NCI-H1417 treated with DMSO at 0.1 percent for 48 hours (cell line): ENCODE data around the gene FAM227B.
"Not testable (repeated sequence)": the region's sequence is repeated elsewhere in the genome, so short reads cannot be mapped to it uniquely, and the experiment has no call there.

Source experiments
- DNase-seq: peaks from one replicate; lab custom pipeline; 2025; lab: John Stamatoyannopoulos, UW

FAM227B gene

GRCh38 chr15:49372366-49372765 is 248.3 kb downstream of the FAM227B start:
- no peak for DNase-seq

GRCh38 chr15:49370782-49371181 is 249.8 kb downstream of the FAM227B start:
- no peak for DNase-seq

GRCh38 chr15:49366496-49366895 is 254.1 kb downstream of the FAM227B start:
- no peak for DNase-seq

DNA sequence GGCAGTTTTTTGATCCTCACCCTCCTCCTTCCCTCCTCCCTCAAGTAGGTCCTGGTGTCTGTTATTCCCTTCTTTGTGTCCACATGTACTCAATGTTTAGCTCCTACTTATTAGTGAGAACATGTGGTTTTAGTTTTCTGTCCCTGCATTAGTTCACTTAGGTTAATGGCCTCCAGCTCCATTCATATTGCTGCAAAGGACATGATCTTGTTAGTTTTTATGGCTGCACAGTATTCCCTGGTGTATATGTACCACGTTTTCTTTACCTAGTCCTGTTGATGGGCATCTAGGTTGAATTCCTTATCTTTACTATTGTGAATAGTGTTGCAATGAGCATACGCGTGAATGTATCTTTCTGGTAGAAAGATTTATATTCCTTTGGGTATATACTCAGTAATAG is 259.2 kb downstream of the FAM227B start:
- DNase-seq = no peak

GRCh38 chr15:49354439-49354838 is 266.2 kb downstream of the FAM227B start:
- not testable (repeated sequence) for DNase-seq

DNA sequence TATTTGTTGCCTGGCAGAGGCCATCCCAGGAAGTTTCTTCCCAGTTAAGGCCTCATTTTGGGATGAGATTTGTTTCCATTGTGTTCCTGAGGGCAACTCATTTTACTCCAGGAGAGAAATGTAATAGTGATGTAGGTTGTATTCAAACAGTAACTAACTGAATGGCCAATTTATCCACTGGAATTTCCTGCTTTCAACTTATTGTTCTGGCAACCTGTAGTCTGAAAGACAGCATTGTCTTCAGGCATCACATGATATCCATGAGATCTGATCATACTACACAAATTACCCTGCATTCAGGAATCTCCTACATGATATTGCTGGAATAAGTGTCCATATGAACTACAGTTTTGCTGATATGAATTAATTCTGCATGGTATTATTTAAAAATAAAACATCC is 277.1 kb downstream of the FAM227B start:
- DNase-seq = no peak

- DNase-seq = no peak
These were observed 281.0 kb downstream of the FAM227B start for GRCh38 chr15:49339656-49340055.

GRCh38 chr15:49331951-49332350 is 288.7 kb downstream of the FAM227B start:
- no peak for DNase-seq

- no peak for DNase-seq
These were observed 289.2 kb downstream of the FAM227B start for GRCh38 chr15:49331442-49331841.

DNA sequence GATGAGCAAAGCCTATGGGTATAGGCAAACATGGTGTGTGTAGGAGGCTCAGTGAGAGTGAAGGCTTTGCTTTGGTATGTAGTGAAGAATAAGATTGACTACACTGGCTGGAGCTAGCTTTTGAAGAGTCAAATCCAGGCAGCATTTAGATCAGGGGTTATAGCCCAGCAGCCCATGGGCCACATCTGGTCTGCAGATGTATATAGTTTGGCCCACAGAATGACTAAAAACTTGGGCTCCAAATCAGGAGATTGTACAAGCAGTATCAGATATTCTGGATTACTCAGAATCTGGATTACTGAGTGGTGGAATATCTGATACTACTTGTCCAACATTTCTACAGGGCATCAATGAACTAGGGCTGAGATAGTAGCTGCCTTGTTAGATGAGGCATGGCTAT is 290.5 kb downstream of the FAM227B start:
- DNase-seq = no peak

- no peak for DNase-seq
These were observed 291.7 kb downstream of the FAM227B start for GRCh38 chr15:49328941-49329340.

GRCh38 chr15:49327927-49328326 is 292.7 kb downstream of the FAM227B start:
- no peak for DNase-seq

DNA sequence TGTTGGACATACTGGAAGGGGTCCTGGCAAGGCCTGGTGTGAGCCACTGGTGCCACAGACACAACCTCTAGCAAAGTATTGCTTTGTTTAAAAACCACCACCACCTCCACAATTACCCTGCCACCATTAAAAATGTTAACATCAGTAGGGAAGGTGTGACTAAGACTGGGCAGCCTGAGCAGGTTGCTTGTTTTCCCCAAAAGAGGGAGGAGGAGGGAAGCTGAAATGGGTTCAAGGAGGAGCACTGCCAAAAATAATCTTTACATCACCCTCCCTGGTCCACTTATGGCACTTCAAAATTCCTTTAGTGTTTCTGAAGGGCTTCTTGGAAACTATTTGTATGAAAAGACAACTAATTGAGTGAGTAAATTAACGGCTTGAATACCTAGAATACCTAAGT is 297.4 kb downstream of the FAM227B start:
- DNase-seq = no peak

- DNase-seq = no peak
These were observed 300.3 kb downstream of the FAM227B start for GRCh38 chr15:49320351-49320750.

- no peak for DNase-seq
These were observed 305.2 kb downstream of the FAM227B start for GRCh38 chr15:49315391-49315823.

DNA sequence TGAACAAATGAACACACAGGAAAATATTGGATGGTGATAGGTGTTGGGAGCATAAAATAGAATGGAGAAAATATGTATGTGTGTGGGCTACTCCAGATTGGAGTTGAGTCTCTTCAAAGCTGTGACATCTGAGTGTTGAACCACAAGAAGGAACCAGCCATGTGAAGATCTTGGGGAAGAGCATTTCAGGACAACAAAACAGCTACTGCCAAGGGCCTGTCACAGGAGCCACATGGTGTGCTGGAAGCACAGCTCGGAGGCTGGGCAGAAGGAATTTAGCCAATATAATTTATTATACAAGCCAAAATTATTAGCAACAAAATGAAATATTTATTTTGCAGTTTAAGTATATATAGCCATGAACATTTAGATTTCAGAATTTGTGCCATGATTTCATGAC is 305.9 kb downstream of the FAM227B start:
- no peak for DNase-seq

DNA sequence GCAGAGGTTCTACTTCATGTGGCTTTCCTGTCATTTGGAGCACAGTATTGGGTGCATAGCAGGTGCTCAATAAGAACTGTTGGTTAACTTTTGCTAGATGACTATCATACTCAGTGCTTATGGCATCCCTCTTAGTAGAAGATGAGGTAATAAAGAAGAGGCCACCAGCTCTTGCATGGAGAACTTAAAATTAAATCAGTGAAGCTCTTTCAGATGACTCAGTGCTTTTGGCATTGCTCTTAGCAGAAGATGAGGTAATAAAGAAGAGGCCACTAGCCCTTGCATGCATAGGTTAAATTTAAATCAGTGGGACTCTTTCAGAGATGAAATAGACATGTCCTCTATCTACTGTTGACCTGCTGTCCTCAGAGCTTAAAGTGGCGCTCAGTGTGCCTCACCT is 307.0 kb downstream of the FAM227B start:
- DNase-seq = no peak

GRCh38 chr15:49309889-49310288 is 310.7 kb downstream of the FAM227B start:
- no peak for DNase-seq

- no peak for DNase-seq
These were observed 311.9 kb downstream of the FAM227B start for GRCh38 chr15:49308686-49309085.

GRCh38 chr15:49306551-49306950 is 314.1 kb downstream of the FAM227B start:
- DNase-seq = no peak

GRCh38 chr15:49303003-49303402 is 317.6 kb downstream of the FAM227B start:
- no peak for DNase-seq

DNA sequence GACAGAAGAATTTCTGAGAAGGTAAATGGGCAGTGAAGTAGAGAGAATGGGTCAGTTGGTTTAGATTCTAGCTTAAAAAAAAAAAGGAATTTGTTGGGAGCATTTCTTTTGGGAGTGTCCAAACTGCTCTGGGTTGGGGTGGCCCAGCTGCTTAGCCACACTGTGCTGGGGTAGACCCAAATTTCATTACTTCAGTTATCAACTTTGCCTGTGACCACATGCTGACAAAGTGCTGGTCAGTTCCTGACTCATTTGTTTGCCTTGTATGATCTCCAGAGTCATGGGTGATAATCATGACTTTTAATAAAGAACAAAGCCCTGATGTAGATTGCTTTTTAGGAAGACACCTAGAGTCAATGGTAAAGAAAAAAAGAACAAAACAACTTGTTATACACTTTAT is 319.1 kb downstream of the FAM227B start:
- no peak for DNase-seq

DNA sequence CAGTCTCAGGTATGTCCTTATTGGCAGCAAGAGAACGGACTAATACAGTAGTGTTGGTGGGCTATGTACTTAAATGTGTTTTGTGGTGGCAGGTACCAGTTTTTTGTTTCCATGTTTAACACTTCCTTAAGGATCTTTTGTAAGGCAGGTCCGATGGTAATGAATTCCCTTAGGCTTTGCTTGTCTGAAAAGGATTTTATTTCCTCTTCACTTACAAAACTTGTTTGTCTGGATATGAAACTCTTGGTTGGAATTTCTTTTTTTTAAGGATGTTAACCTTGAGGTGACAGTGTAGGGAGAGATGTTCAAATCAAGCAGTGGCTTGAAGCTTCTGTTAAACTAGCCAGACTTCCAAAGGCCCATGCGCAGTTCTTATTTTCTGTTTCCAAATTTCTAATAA is 319.8 kb downstream of the FAM227B start:
- DNase-seq = no peak

GRCh38 chr15:49297584-49297983 is 323.0 kb downstream of the FAM227B start:
- no peak for DNase-seq

DNA sequence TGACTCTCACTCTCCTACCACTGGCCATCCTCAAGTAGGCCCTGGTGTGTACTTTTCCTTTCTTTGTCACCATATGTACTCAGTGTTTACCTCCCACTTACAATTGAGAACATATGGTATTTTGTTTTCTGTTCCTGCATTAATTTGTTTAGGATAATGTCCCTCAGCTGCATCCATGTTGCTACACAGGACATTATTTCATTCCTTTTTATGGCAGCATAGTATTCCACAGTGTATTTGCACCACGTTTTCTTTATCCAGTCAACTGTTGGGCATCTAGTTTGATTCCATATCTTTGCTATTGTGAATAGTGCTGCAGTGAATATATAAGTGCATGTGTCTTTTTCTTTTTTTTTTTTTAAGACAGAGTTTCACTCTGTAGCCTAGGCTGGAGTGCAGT is 324.4 kb downstream of the FAM227B start:
- no peak for DNase-seq
